Measurements from ENCODE around the gene IGFALS.

IGFALS gene

GRCh38 chr16:1793578-1794220 is at the start of gene IGFALS:
IGFALS (minus strand) TSS chr16:1793705; CDS start chr16:1793652, 53 bp downstream.
- DNase-seq, result no peak

DNA sequence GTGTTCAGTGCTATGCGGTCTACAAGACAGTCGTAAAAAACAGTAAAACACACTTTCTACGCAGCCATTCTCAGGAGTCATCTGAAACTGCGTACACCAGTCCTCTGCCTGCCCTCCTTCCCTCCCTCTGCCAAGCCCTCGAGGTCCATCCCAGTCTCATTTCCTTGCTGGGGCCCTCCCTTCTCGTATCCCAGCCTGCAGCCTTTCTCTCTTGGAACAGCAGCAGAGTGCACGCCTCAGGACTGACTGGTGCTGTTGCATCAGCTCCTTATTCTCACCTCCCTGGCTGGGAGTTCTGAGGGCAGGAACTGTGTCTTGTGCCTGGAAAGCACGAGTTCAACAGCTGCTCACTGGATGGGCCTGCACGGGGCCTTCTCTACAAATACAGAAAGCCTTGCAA is 46.0 kb upstream of the IGFALS start:
- DNase-seq, result no peak

GRCh38 chr16:1834096-1834495 is 40.6 kb upstream of the IGFALS start:
- DNase-seq, result no peak

DNA sequence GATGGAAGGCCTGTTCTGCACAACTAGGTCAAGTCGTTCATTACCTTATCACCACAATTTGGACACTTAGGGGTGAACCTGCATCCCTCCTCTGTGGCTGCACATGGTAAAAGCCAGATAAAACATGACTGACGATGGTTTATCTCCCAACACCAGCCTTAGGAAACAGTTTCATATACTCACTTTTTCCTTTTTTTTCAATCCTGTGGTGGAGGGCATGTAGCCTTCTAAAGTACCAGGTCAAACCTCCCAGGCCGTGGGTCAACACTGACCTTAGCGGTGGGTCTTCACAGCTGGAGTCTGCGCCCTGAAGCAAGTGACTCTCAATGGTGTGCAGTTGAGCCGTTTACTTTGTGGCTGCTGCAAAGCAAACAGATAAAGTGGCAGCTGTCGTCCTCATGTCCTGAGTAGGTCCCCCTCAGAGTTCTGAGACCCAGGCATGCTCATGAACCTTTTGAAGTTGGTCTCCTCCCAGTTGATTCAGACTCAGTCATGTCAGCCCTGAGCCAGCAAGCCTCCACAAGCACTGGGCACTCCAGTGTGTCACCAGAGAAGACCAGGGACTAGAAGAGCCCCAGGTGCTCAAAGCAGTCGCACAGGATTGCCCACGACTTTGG is 39.4 kb upstream of the IGFALS start:
- DNase-seq, result no peak

GRCh38 chr16:1831186-1832075 is 37.9 kb upstream of the IGFALS start:
- DNase-seq, result no peak

DNA sequence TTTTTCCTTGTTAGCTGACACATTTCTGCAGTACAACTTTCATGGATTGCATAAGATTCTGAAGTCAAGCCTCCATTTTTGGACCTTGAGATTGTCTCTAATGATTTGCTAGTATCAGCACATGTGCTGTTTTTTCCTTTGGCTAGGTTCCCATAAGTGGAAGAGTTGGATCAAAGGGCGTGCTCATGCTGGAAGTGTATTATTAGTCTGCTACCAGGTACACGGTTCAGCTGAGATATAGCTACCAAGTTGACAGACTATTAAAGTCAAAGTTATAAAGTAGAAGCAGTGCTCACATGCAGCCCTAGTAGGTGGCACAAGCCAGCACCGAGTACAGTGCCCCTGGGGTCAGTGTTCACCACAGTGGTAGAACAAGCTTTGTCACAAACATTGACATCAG is 36.7 kb upstream of the IGFALS start:
- DNase-seq, result no peak

DNA sequence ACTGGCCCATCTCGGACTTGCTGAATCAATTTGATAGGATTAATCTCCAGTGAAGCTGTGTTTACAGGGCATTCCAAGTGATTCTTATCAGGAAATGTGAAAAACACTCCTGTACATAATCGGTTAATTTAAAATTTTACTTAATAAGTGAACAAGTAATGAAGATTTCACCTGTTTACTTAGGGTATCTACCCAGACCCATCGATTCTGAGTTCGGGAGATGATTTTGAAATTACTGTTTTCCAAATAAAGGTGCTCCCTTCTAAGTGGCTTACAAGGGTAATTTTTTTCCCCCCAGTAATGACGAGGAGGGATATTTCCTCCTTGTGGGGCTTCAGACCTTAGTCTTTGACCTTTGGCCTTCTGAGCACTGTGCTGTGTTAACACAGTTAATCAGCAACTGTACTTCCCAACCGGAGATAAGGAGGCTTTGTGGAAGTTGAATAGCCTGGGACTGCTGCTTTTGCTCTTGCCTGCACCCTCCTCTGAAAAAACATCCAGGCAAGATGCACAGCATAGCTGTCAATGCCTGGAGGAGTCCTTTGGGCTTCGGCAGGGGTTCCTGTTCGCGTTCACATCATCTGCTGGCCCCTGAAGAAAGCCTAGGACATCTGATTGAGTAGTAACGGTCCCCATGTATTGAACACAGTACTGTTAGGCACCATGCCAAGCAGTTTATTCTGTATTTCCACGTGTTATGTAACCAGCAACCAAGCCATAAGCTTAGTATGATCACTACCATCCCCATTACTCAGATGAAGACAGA is 35.3 kb upstream of the IGFALS start:
- no peak for DNase-seq

GRCh38 chr16:1826691-1827573 is 33.4 kb upstream of the IGFALS start, which contains the start of the genes FAHD1 and HAGH:
FAHD1 (plus strand) TSS chr16:1827206; CDS start chr16:1827239, 33 bp downstream.
HAGH (minus strand) TSS chr16:1826825; CDS start chr16:1826787, 38 bp downstream.
- peak; percentile 92 for DNase-seq

DNA sequence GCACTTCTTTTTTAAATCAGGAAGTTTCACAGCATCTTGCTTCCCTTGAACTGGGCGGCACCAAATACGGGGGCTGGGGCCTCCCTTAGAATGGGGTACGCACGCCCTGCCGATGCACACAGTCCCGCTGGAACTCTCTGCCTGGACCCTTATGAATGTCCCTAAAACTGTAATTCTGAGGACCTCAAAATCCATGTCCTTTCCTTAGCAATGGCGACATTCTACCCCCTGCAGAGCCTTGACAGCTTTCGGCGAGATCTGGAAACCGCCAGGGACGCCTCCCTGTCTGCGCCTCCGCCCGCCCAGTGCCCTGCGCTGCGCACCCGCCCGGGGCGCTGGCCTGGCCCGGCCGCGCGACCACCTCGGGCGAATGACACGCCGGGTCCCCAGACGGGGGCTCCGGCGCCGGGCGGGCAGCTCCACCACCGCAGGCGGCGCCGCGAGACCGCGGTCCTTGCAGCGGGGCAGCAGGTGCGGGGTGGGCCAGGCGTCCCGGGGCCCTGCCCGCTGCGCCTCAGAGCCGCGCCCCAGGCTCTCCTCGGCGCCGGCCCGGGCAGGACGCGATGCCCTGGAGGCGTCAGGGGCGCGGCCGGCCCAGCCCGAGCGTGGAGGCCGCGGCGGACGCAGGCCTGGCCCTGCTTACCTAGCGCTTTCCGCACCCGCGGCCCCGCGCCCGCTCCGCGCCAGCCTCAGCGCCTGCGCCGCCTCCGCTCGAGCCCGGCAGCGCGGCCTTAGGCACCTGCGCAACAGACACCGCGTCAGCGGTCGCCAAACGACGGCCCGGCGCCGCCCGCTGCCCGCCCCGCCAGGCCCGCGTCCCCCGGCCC is 32.6 kb upstream of the IGFALS start:
- peak; percentile 81 for DNase-seq

DNA sequence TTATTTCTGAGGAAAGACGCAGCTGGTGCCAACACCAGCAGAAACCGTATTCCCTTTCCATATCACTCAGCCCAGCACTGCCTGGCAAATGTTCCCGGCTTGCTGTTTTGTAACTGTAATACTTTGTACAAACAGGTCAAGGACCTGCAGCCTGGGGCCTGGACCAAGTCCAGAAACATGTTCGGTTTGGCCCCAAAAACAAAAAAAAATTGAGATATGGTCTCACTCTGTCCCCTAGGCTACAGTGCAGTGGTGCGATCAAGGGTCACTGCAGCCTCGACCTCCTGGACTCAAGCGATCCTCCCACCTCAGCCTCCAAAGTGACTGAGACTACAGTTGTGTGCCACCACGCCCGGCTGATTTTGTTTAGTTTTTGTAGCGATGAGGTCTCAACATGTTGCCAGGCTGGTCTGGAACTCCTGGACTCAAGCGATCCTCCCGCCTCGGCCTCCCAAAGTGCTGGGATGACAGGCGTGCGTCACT is 31.9 kb upstream of the IGFALS start:
- DNase-seq, result no peak

DNA sequence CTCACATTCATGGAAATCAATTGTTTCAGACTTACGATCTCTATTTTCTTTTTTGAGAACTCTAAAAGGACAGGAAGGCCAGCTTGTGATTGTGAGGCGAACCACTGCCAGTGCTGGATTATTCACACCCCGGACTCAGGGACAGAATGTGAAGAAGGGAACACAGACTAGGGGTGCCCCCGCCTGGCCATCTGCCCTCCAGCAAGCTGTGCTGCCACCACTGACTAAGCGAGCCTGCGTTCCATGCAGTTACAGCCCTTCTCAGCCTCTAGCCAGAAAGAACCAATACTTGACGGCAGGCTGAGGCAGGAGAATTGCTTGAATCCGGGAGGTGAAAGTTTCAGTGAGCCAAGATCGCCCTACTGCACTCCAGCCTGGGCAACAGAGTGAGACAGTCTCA is 30.3 kb upstream of the IGFALS start:
- DNase-seq, result peak; percentile 24

GRCh38 chr16:1822801-1823200 is 29.3 kb upstream of the IGFALS start:
- no peak for DNase-seq

DNA sequence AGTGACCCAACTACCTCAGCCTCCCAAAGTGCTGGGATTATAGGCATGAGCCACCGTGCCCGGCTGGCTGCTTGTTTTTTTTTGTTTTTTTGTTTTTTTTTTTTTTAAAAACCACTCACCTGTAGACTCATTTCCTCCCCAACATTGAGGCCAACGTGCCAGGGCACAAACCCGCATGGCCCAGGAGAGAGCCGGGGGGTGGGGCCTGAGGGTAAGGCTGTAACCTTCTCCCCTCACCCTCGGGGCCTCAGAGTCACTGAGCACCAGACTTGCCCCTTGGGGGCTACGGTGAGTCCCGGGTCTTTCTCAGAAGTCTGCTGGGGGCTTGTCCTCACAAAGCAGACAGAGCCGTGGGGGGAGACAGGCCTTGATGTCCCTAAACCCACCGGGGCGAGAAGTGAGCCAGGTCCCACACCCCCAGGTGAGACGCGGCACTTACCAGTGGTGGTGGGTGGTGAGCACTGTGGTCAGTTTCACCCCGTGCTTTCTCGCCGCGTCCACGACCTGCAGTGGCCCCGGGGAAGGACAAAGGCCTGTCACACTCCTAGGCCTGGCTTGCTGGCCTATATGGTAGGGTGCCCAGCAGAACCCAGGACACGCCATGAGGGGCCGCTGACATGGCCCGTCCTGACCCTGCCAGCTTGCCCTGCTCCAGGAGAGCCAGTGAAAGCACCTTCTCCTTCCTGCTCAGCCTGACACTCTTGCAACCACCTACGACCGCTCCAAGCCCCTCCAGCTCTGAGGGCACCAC is 28.5 kb upstream of the IGFALS start:
- DNase-seq, result no peak

DNA sequence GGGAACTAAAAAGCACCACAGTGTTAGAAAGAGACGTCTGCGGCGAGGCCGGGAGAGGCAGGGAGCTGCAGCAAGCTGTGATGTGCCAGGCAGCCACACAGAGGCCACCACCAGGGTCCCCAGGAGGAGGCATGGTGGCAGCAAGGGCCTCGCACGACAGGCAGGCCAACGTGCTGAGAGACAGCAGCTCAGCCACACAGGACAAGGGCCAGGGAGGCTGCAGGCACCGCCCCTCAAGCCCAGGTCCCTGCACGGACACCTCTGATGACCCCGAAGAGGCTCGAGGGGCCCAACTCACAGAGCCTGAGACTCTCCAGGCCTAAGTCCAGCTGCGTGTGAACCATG is 27.4 kb upstream of the IGFALS start:
- DNase-seq, result no peak

GRCh38 chr16:1820096-1820945 is 26.8 kb upstream of the IGFALS start:
- DNase-seq, result no peak

DNA sequence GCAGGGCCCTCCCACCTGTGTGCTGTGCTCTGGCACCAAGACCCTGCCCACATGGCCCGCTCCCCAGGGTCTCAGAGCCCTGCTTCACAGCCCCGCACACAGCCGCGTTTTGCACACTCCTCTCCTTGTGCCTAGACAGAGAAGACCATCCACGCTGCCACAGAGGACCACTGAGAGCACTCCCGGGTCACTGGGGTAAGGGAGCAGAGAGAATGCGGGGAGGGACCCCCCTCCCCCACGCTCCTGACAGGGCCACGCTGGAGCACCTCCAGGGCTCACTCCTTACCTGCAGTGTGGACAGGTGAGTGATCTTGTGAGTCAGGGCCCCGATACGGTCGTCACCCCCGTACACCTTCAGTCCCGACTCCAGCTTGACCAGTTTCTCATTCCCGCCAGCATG is 26.1 kb upstream of the IGFALS start:
- DNase-seq, result no peak

- DNase-seq, result no peak
Observed at GRCh38 chr16:1818873-1819525, 25.5 kb upstream of the IGFALS start.

DNA sequence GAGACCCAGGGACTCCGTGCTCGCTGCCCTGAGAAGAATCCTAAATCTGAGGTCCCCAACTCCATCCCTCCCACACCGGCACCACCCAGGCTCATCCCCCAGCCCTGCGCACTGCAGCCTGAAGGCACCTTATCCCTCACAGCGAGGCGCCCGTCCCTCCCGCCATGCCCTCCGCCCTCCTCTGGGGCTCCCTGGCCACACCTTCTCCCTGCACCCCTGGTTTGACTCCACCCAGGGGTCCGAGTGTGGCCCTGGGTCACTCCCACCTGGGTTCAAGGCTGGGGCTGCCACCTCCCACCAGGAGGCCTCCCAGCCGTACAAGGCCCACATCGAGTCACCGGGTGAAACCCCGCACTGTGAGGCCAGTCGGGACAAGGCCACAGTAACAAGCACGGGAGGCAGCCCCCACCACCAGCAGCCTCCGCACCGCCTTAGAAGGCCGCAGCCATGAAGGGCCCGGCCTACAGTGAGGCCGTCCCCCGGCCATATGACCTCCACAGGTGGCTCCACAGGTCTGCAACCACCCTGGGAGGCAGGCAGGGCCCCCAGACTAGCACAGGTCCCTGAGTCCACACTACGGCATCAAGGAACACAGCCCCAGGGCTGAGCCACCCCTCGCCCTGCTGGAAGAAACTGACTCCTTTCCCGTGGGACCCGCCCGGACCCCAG is 24.8 kb upstream of the IGFALS start:
- DNase-seq, result no peak

Data from stimulated activated CD4-positive, alpha-beta T cell treated with anti-CD3 and anti-CD28 coated beads, Interleukin-15, amount 100 ng/mL, for 24 hours (primary cell).